K562 (cell line): ENCODE data around the gene GDAP1L1. TPM values are rescaled to one million over a fixed set of nuclear protein-coding genes. Genes with fewer than 3 reads are reported as not detected.

Experiments
- ATAC-seq: fragments of 200-7000 bp; cut with Tn5 transposase; 3 replicates; pipeline ENCODE4 v1.9.1; 2020; ENCODE audit warnings: moderate library complexity
- BruUV-seq: library from RNA; stranded (reverse); fragments of 400-500 nt; replicated peaks from 2 replicates; lab custom pipeline; 2021; lab: Mats Ljungman, UMichigan
- CTCF ChIA-PET: fragments of 300-600 bp; formaldehyde crosslinking; extraction: SDS; loops from one replicate; lab custom pipeline; 2021; ENCODE audit warnings: low intra/inter-chr PET ratio; lab: Yijun Ruan, JAX
- POLR2A ChIA-PET: fragments of 300-600, 350-650 bp; sonication (Branson Sonifier 250); formaldehyde crosslinking; extraction: SDS; loops from one replicate; lab custom pipeline; 2021; ENCODE audit warnings: antibody characterized with exemption, inconsistent platforms; lab: Yijun Ruan, JAX
- DNase-seq, 4 experiments: peaks; one replicate each; pipeline versions ENCODE4 v3.0.0 to v3.0.0-alpha.2; 2011 to 2018; ENCODE audit warnings: low spot score in 3 of 4, mixed read lengths in 3 of 4; ENCODE audit errors: extremely low read depth in 1 of 4
- FAIRE-seq: peaks from 2 replicates; lab custom pipeline; 2011; peaks lifted over from hg19 to GRCh38; lab: Jason Lieb, UNC
- H2AFZ ChIP-seq: 2 replicates; pipeline ENCODE4 v1.6.0; 2011; ENCODE audit warnings: low read depth, low read length, control low read depth, inconsistent platforms
- H3K27ac ChIP-seq: fragments of 200-600 bp; 3 replicates; pipeline ENCODE4 v1.8.0; 2011; ENCODE audit warnings: low read depth, mild to moderate bottlenecking, control low read depth, inconsistent platforms, low read length, moderate library complexity, mixed read lengths; ENCODE audit errors: extremely low read depth
- H3K27me3 ChIP-seq, 2 experiments: fragments of 300-600 bp in 1 of 2; 2 replicates in 1 of 2; 3 replicates in 1 of 2; pipeline versions ENCODE4 v1.6.0 to v1.8.0; 2011; ENCODE audit warnings: inconsistent platforms in 2 of 2, low read length in 2 of 2, mild to moderate bottlenecking in 1 of 2, mixed read lengths in 1 of 2, moderate library complexity in 1 of 2; ENCODE audit not compliant: control insufficient read depth in 2 of 2, insufficient read depth in 2 of 2
- H3K36me3 ChIP-seq: fragments of 300-600 bp; 3 replicates; pipeline ENCODE4 v1.8.0; 2011; ENCODE audit warnings: mild to moderate bottlenecking, low read length, inconsistent platforms; ENCODE audit not compliant: control insufficient read depth, insufficient read depth
- H3K4me1 ChIP-seq, 2 experiments: fragments of 200-600 bp in 1 of 2; replicated peaks in 1 of 2; 2 replicates in 1 of 2; 3 replicates in 1 of 2; pipeline versions ENCODE4 v1.5.1 to v1.8.0; 2011; ENCODE audit warnings: inconsistent platforms in 2 of 2, low read length in 2 of 2, mild to moderate bottlenecking in 1 of 2, mixed read lengths in 1 of 2, moderate library complexity in 1 of 2; ENCODE audit not compliant: control insufficient read depth in 2 of 2, insufficient read depth in 2 of 2
- H3K4me2 ChIP-seq: 2 replicates; pipeline ENCODE4 v1.6.1; 2011; ENCODE audit warnings: low read length, control low read depth, inconsistent platforms, mixed read lengths; ENCODE audit not compliant: insufficient read depth
- H3K4me3 ChIP-seq: fragments of 200-600 bp; sonication (generic), shearing (Covaris generic); 2 replicates; pipeline ENCODE4 v1.5.1; 2016; ENCODE audit warnings: control low read depth, inconsistent platforms
- H3K79me2 ChIP-seq: fragments of 200-600 bp; 3 replicates; pipeline ENCODE4 v1.8.0; 2011; ENCODE audit warnings: low read length, inconsistent platforms; ENCODE audit not compliant: control insufficient read depth, insufficient read depth
- H3K9ac ChIP-seq, 2 experiments: 2 replicates each; pipeline versions ENCODE4 v1.6.0 to v1.6.1; 2011; ENCODE audit warnings: low read depth in 2 of 2, low read length in 2 of 2, control low read depth in 1 of 2, inconsistent platforms in 1 of 2, mild to moderate bottlenecking in 1 of 2, mixed read lengths in 1 of 2; ENCODE audit not compliant: insufficient read depth in 1 of 2
- H3K9me1 ChIP-seq: one replicate; pipeline ENCODE4 v1.6.0; 2011; ENCODE audit warnings: inconsistent platforms, mild to moderate bottlenecking, low read length, moderate library complexity; ENCODE audit not compliant: control insufficient read depth, insufficient read depth
- H3K9me3 ChIP-seq: replicated peaks from 2 replicates; pipeline ENCODE4 v1.5.1; 2011; ENCODE audit warnings: low read depth, low read length, inconsistent platforms; ENCODE audit not compliant: control insufficient read depth, insufficient read depth
- H4K20me1 ChIP-seq: replicated peaks from 2 replicates; pipeline ENCODE4 v1.6.1; 2011; ENCODE audit warnings: low read length, inconsistent platforms, mixed read lengths; ENCODE audit not compliant: control insufficient read depth, insufficient read depth
- TAF7 ChIP-seq: fragments of 450-650 bp; IDR thresholded peaks from 2 replicates; pipeline ENCODE4 v1.6.1; 2016; ENCODE audit warnings: missing genetic modification characterization, missing compliant biosample characterization
- ZKSCAN8 ChIP-seq: fragments of 200-800 bp; sonication (Bioruptor generic); IDR thresholded peaks from 2 replicates; pipeline ENCODE4 v1.6.1; 2016; ENCODE audit warnings: missing genetic modification characterization, missing compliant biosample characterization
- ZNF431 ChIP-seq: sonication (generic); formaldehyde crosslinking; IDR thresholded peaks from 2 replicates; pipeline ENCODE4 v1.8.0; 2022; ENCODE audit warnings: mild to moderate bottlenecking, missing genetic modification reagents
- WGBS: fragments of 100-300 bp; shearing (Covaris generic); methylation state at CpG from one replicate; pipeline ENCODE4 v1.1.6; 2016; ENCODE audit warnings: low coverage, mixed read lengths; ENCODE audit not compliant: insufficient coverage; ENCODE audit errors: missing lambda C conversion rate; 5-methylcytosine and 5-hydroxymethylcytosine counted together
- in situ Hi-C: fragments of 300-500 bp; cut with MboI; formaldehyde crosslinking; loops from 4 replicates; pipeline ENCODE4 v1.15.0; 2018; ENCODE audit warnings: inconsistent platforms, mixed read lengths
- intact Hi-C: fragments of 100-400 bp; cut with micrococcal nuclease; formaldehyde crosslinking; loops from 2 replicates; pipeline ENCODE4 v1.14.2; 2022
- polyA plus RNA-seq, 8 experiments: library from polyadenylated mRNA; depleted of rRNA in 4 of 8; stranded (reverse) in 5 of 8; unstranded in 3 of 8; fragments of >200 nt; fragmentation: Nextera tagmentation in 2 of 8; fragmentation: Illumina TruSeq in 1 of 8; extraction: Ambion mirVana in 2 of 8; extraction: Trizol in 1 of 8; gene quantifications; 2 replicates each; pipeline versions ENCODE4 v1.2.1 to v1.2.3, GENCODE V29; 2011 to 2014; ENCODE audit warnings: inconsistent platforms in 1 of 8, missing spikeins in 1 of 8
- total RNA-seq, 7 experiments: library from RNA; depleted of rRNA in 6 of 7; stranded (reverse); fragments of >200 nt in 6 of 7; fragmentation: Illumina TruSeq in 2 of 7; extraction: Trizol in 2 of 7; gene quantifications; 2 replicates each; pipeline versions ENCODE4 v1.2.1 to v1.2.3, GENCODE V29; 2011 to 2021; ENCODE audit warnings: low replicate concordance in 1 of 7
- TF ChIP-seq, protein P1 (sequence below), 2 experiments: fragments of 450-650 bp; IDR thresholded peaks; 2 replicates each; pipeline ENCODE4 v1.6.1; 2016
- TF ChIP-seq, protein P2 (sequence below): fragments of 450-650 bp; IDR thresholded peaks from 2 replicates; pipeline ENCODE4 v1.7.1; 2018; ENCODE audit warnings: mild to moderate bottlenecking, low read depth; ENCODE audit not compliant: partially characterized antibody

Gene GDAP1L1
- total and polyA plus RNA-seq, 9 of the 15 experiments (the other 6 are each of a cell fraction or from before 2014, with no cell fraction given): 0.06 to 0.40 (median 0.19) TPM; not detected in 5

DNA sequence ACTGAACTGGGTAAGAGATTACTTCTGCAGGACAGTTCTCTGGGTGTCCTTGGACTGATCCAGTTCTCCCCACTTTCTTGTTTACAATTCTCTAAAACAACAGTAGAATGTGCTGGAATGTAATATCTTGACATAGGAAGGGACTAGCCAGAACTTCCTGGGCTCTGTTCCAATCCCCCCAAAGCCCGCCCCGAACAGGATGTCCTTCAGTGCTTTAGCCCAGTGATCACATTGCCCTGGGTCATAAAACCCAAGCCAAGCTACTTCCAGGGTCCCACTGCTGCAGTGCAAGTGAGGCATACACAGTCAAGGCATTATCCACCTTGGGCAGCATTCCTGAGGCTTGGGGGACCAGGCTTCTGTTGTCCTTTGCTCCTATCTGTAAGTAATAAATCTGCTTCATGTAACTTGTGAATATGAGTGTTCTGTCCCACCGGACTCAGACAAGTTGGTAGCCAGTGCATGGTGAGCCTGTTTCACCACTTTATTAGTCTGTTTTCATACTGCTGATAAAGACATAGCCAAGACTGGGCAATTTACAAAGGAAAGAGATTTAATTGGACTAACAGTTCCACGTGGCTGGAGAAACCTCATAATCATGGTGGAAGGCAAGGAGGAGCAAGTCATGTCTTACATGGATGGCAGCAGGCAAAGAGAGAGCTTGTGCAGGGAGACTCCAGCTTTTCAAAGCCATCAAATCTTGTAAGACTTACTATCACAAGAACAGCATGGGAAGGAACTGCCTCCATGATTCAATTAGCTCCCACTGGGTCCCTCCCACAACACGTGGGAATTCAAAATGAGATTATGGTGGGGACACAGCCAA, 40.4 kb downstream of the GDAP1L1 start:
- Histone ChIP-seq H3K9me1 (no peaks in the 10 kb centered on the region), H3K9ac (no peak overlapping the region), H4K20me1 (no peaks in the 10 kb centered on the region; the same call in 1 of the 2 replicates), H3K36me3 (no peaks in the 10 kb centered on the region), H3K4me3 (no peak overlapping the region), H3K27me3 (peaks cover 0 to 3% of the 10 kb centered on the region in 2 experiments; a peak in 1 of 5 replicates), H3K27ac (no peak overlapping the region), H3K4me1 (no peaks in the 10 kb centered on the region), H2AFZ (no peak overlapping the region), H3K9me3 (no peaks in the 10 kb centered on the region), H3K79me2 (no peaks in the 10 kb centered on the region), H3K4me2 (no peak overlapping the region)
- 0% methylated on average over 5 of the region's 5 CpGs for WGBS
- ATAC-seq (no peak), DNase-seq (no peak), FAIRE-seq (no peak)
- intact Hi-C loops: no loop called here
- TF ChIP-seq ZNF431 (CRISPR knock-in tag): peak; percentile 92
- TF ChIP-seq, protein P1, sequence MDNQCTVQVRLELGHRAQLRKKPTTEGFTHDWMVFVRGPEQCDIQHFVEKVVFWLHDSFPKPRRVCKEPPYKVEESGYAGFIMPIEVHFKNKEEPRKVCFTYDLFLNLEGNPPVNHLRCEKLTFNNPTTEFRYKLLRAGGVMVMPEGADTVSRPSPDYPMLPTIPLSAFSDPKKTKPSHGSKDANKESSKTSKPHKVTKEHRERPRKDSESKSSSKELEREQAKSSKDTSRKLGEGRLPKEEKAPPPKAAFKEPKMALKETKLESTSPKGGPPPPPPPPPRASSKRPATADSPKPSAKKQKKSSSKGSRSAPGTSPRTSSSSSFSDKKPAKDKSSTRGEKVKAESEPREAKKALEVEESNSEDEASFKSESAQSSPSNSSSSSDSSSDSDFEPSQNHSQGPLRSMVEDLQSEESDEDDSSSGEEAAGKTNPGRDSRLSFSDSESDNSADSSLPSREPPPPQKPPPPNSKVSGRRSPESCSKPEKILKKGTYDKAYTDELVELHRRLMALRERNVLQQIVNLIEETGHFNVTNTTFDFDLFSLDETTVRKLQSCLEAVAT (IDR thresholded peaks at IDR 0.05): no peak
- ChIA-PET CTCF (no interaction called here), POLR2A (no interaction called here)
- BruUV-seq: no TSS peak
- in situ Hi-C loops: no loop called here

DNA sequence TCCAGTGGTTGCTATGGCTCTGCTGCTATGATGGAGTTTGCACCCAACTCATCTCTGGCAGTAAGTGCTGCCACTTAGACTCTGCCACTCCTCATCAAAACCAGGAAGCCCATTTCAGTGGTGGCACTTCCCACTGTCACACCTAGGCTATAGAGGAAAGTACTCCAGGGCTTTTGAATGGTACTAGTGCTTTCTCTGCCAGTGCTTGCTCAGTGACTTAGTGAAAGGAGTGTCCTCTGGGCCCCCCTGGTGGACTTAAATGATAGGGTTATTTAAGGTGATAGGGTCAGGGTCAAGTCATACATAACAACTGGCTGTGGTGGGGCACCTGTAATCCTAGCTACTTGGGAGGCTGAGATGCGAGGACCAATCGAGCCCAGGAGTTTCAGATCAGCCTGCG, 41.1 kb downstream of the GDAP1L1 start:
- Histone ChIP-seq H3K4me2 (no peak overlapping the region), H4K20me1 (no peaks in the 10 kb centered on the region), H3K4me3 (no peak overlapping the region), H3K79me2 (no peaks in the 10 kb centered on the region), H3K9ac (no peak overlapping the region), H3K4me1 (no peaks in the 10 kb centered on the region), H2AFZ (no peak overlapping the region), H3K9me3 (no peaks in the 10 kb centered on the region), H3K9me1 (no peaks in the 10 kb centered on the region), H3K27ac (no peak overlapping the region), H3K36me3 (no peaks in the 10 kb centered on the region), H3K27me3 (peaks cover 2 to 3% of the 10 kb centered on the region in 2 experiments; a peak in 2 of 5 replicates)
- no peak for FAIRE-seq
- intact Hi-C loops: no loop called here
- ChIA-PET POLR2A (no interaction called here), CTCF (no interaction called here)
- in situ Hi-C loops: no loop called here
- peak in 2 of 4 experiments; percentile 26 to 29 for DNase-seq
- 8% methylated on average over 3 of the region's 3 CpGs for WGBS
- BruUV-seq: no TSS peak
- ATAC-seq: no peak
- TF ChIP-seq, protein P2, sequence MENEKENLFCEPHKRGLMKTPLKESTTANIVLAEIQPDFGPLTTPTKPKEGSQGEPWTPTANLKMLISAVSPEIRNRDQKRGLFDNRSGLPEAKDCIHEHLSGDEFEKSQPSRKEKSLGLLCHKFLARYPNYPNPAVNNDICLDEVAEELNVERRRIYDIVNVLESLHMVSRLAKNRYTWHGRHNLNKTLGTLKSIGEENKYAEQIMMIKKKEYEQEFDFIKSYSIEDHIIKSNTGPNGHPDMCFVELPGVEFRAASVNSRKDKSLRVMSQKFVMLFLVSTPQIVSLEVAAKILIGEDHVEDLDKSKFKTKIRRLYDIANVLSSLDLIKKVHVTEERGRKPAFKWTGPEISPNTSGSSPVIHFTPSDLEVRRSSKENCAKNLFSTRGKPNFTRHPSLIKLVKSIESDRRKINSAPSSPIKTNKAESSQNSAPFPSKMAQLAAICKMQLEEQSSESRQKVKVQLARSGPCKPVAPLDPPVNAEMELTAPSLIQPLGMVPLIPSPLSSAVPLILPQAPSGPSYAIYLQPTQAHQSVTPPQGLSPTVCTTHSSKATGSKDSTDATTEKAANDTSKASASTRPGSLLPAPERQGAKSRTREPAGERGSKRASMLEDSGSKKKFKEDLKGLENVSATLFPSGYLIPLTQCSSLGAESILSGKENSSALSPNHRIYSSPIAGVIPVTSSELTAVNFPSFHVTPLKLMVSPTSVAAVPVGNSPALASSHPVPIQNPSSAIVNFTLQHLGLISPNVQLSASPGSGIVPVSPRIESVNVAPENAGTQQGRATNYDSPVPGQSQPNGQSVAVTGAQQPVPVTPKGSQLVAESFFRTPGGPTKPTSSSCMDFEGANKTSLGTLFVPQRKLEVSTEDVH: no peak
- TF ChIP-seq TAF7 (tag) (no peak), ZKSCAN8 (CRISPR knock-in tag) (no peak)
